Hippocampal formation (tissue), 2 donors: ENCODE data around the gene HDAC7.

ENCODE experiments used
- DNase-seq, 2 donors: peaks; one replicate each; lab custom pipeline; 2025; lab: John Stamatoyannopoulos, UW

Gene HDAC7

GRCh38 chr12:47794679-47795078 is 25.0 kb downstream of the HDAC7 start:
- no peak for DNase-seq

- no peak for DNase-seq
Measured at GRCh38 chr12:47793015-47793681, 26.6 kb downstream of the HDAC7 start.

- no peak for DNase-seq
Measured at GRCh38 chr12:47791874-47792273, 27.8 kb downstream of the HDAC7 start.

- DNase-seq = no peak
Measured at GRCh38 chr12:47791351-47791746, 28.4 kb downstream of the HDAC7 start.

- DNase-seq = no peak
Measured at GRCh38 chr12:47790676-47791350, 28.9 kb downstream of the HDAC7 start.

GRCh38 chr12:47789712-47790489 is 29.8 kb downstream of the HDAC7 start:
- no peak for DNase-seq

GRCh38 chr12:47789141-47789540 is 30.6 kb downstream of the HDAC7 start:
- DNase-seq = no peak

- no peak for DNase-seq
Measured at GRCh38 chr12:47787596-47788319, 31.9 kb downstream of the HDAC7 start.

GRCh38 chr12:47786662-47787280 is 32.9 kb downstream of the HDAC7 start:
- no peak for DNase-seq

- DNase-seq = no peak
Measured at GRCh38 chr12:47785887-47786661, 33.6 kb downstream of the HDAC7 start.

GRCh38 chr12:47785036-47785886 is 34.4 kb downstream of the HDAC7 start:
- DNase-seq = no peak

- DNase-seq = no peak
Measured at GRCh38 chr12:47783821-47784819, 35.6 kb downstream of the HDAC7 start.

- DNase-seq = no peak
Measured at GRCh38 chr12:47783024-47783755, 36.5 kb downstream of the HDAC7 start.

- DNase-seq = no peak
Measured at GRCh38 chr12:47782372-47782770, 37.3 kb downstream of the HDAC7 start.

- DNase-seq = no peak
Measured at GRCh38 chr12:47781479-47782371, 38.0 kb downstream of the HDAC7 start.

GRCh38 chr12:47779943-47780504 is 39.7 kb downstream of the HDAC7 start:
- DNase-seq = no peak
